Parathyroid adenoma (tissue), 2 donors: ENCODE data around the gene YLPM1.
A peak's percentile ranks its signal among the peaks of the same experiment; 100 is the strongest.

Source experiments
- H2AFZ ChIP-seq: fragments of 300-600 bp; sonication (generic); one replicate; pipeline ENCODE4 v1.7.0; 2017; ENCODE audit warnings: antibody characterized with exemption, mild to moderate bottlenecking
- H3K27ac ChIP-seq: fragments of 300-600 bp; sonication (generic); one replicate; pipeline ENCODE4 v1.7.0; 2017
- H3K27me3 ChIP-seq: fragments of 300-600 bp; sonication (generic); one replicate; pipeline ENCODE4 v1.7.0; 2017; ENCODE audit warnings: low read length; ENCODE audit not compliant: control insufficient read depth, insufficient read depth
- H3K36me3 ChIP-seq: fragments of 300-600 bp; sonication (generic); one replicate; pipeline ENCODE4 v1.7.0; 2017; ENCODE audit warnings: low read length; ENCODE audit not compliant: control insufficient read depth, insufficient read depth
- H3K4me1 ChIP-seq: fragments of 300-600 bp; sonication (generic); one replicate; pipeline ENCODE4 v1.7.0; 2017; ENCODE audit warnings: control low read depth
- H3K4me2 ChIP-seq: fragments of 300-600 bp; sonication (generic); one replicate; pipeline ENCODE4 v1.7.0; 2017; ENCODE audit warnings: low read length
- H3K4me3 ChIP-seq: fragments of 300-600 bp; sonication (generic); one replicate; pipeline ENCODE4 v1.7.0; 2017; ENCODE audit warnings: low read depth, low read length
- H3K79me2 ChIP-seq: fragments of 300-600 bp; sonication (generic); one replicate; pipeline ENCODE4 v1.7.0; 2017; ENCODE audit warnings: control low read depth
- H3K9ac ChIP-seq: fragments of 300-600 bp; sonication (generic); one replicate; pipeline ENCODE4 v1.7.0; 2017; ENCODE audit warnings: mild to moderate bottlenecking
- H3K9me3 ChIP-seq: fragments of 300-600 bp; sonication (generic); one replicate; pipeline ENCODE4 v1.7.0; 2017; ENCODE audit warnings: low read length; ENCODE audit not compliant: control insufficient read depth
- CTCF ChIP-seq: fragments of 300-600 bp; sonication (generic); IDR thresholded peaks from one replicate; pipeline ENCODE4 v1.7.0; 2017; ENCODE audit warnings: antibody characterized with exemption, mild to moderate bottlenecking
- donor health status: primary hyperparathyroidism.

The YLPM1 gene

GRCh38 chr14:74762917-74763802 lies at the start of gene YLPM1:
TSS of gene YLPM1 (plus strand) at chr14:74763316. CDS start at chr14:74763490, 174 bp downstream.
- Histone ChIP-seq H3K9me3 (no peaks in the 10 kb centered on the region), H3K4me2 (peak within 1 kb of the TSS; percentile 79), H2AFZ (peak within 1 kb of the TSS; percentile 85), H3K79me2 (peaks cover 25% of the 10 kb centered on the region), H3K4me3 (peak within 1 kb of the TSS; percentile 97), H3K36me3 (no peaks in the 10 kb centered on the region), H3K9ac (peak within 1 kb of the TSS; percentile 94), H3K27ac (peak within 1 kb of the TSS; percentile 81), H3K27me3 (no peaks in the 10 kb centered on the region), H3K4me1 (peaks cover 14% of the 10 kb centered on the region)
- peak; percentile 47 for TF ChIP-seq CTCF

GRCh38 chr14:74713395-74713735 lies 49.8 kb upstream of the YLPM1 start:
- Histone ChIP-seq H3K27me3 (no peaks in the 10 kb centered on the region), H3K79me2 (peaks cover 21% of the 10 kb centered on the region), H3K27ac (peak overlapping the region; percentile 68), H3K4me3 (peak overlapping the region; percentile 99), H3K9ac (no peak overlapping the region), H3K4me2 (peak overlapping the region; percentile 99), H3K36me3 (no peaks in the 10 kb centered on the region), H3K9me3 (no peaks in the 10 kb centered on the region), H2AFZ (peak overlapping the region; percentile 92), H3K4me1 (no peaks in the 10 kb centered on the region)
- no peak for TF ChIP-seq CTCF

- H3K36me3 ChIP-seq: no peaks in the 10 kb centered on the region
- no peak for TF ChIP-seq CTCF
Observed at GRCh38 chr14:74720526-74720925, 42.6 kb upstream of the YLPM1 start.

GRCh38 chr14:74723134-74723533 lies 40.0 kb upstream of the YLPM1 start:
- Histone ChIP-seq H3K9me3 (no peaks in the 10 kb centered on the region), H3K79me2 (peaks cover 2% of the 10 kb centered on the region), H3K36me3 (no peaks in the 10 kb centered on the region), H3K4me3 (no peak overlapping the region), H3K4me2 (no peak overlapping the region), H3K4me1 (no peaks in the 10 kb centered on the region), H3K27me3 (no peaks in the 10 kb centered on the region), H2AFZ (no peak overlapping the region), H3K9ac (no peak overlapping the region), H3K27ac (no peak overlapping the region)
- TF ChIP-seq CTCF: no peak

More at GRCh38 chr14:74720526-74720925, 42.6 kb upstream of the YLPM1 start:
- no peak overlapping the region for H3K4me3 ChIP-seq
- no peak overlapping the region for H2AFZ ChIP-seq
- H3K9me3 ChIP-seq: no peaks in the 10 kb centered on the region
- no peak overlapping the region for H3K27ac ChIP-seq
- no peak overlapping the region for H3K4me2 ChIP-seq
- H3K9ac ChIP-seq: no peak overlapping the region
- peaks cover 2% of the 10 kb centered on the region for H3K79me2 ChIP-seq
- no peaks in the 10 kb centered on the region for H3K4me1 ChIP-seq
- no peaks in the 10 kb centered on the region for H3K27me3 ChIP-seq

- H3K4me3 ChIP-seq: no peak overlapping the region
- H3K4me1 ChIP-seq: no peaks in the 10 kb centered on the region
- H3K79me2 ChIP-seq: no peaks in the 10 kb centered on the region
- H3K36me3 ChIP-seq: no peaks in the 10 kb centered on the region
- no peak for TF ChIP-seq CTCF
- no peak overlapping the region for H3K27ac ChIP-seq
- no peak overlapping the region for H3K9ac ChIP-seq
- H3K27me3 ChIP-seq: no peaks in the 10 kb centered on the region
- H3K4me2 ChIP-seq: no peak overlapping the region
- no peak overlapping the region for H2AFZ ChIP-seq
- H3K9me3 ChIP-seq: no peaks in the 10 kb centered on the region
Observed at GRCh38 chr14:74732387-74732786, 30.7 kb upstream of the YLPM1 start.
